Ovary (tissue), 9 donors: ENCODE data around the gene NOTCH4. TPM values are rescaled to one million over a fixed set of nuclear protein-coding genes. Genes with fewer than 3 reads are reported as not detected.
A peak's percentile ranks its signal among the peaks of the same experiment; 100 is the strongest.

ENCODE experiments used
- DNase-seq, 5 donors: peaks; one replicate each; pipeline ENCODE4 v3.0.0-alpha.2; 2019 to 2020
- H3K27ac ChIP-seq, 2 donors: fragments of 200-600 bp; one replicate each; pipeline versions ENCODE4 v1.5.1 to v1.8.0; 2019 to 2022
- H3K27me3 ChIP-seq: fragments of 200-600 bp; one replicate; pipeline ENCODE4 v1.8.0; 2022
- H3K36me3 ChIP-seq: fragments of 200-600 bp; sonication (generic); one replicate; pipeline ENCODE4 v1.5.1; 2019
- H3K4me1 ChIP-seq: one replicate; pipeline ENCODE4 v1.8.1; 2013; ENCODE audit warnings: mild to moderate bottlenecking, moderate library complexity; ENCODE audit not compliant: insufficient read depth
- H3K4me3 ChIP-seq: fragments of 200-600 bp; sonication (generic); one replicate; pipeline ENCODE4 v1.5.1; 2017
- H3K9me3 ChIP-seq, 2 donors: fragments of 200-600 bp in 1 of 2; sonication (generic) in 1 of 2; one replicate each; pipeline versions ENCODE4 v1.5.1 to v1.8.1; 2013 to 2019; ENCODE audit warnings: mild to moderate bottlenecking in 1 of 2, moderate library complexity in 1 of 2
- CTCF ChIP-seq, 3 donors: fragments of 450-650 bp in 2 of 3; fragments of 200-600 bp in 1 of 3; IDR thresholded peaks; one replicate each; pipeline versions ENCODE4 v1.5.1 to v1.8.0; 2016 to 2022; ENCODE audit warnings: antibody characterized with exemption in 3 of 3, mild to moderate bottlenecking in 1 of 3
- EP300 ChIP-seq: sonication (generic); formaldehyde crosslinking; IDR thresholded peaks from one replicate; pipeline ENCODE4 v1.6.1; 2017; ENCODE audit warnings: antibody characterized with exemption
- POLR2A ChIP-seq: fragments of 450-650 bp; IDR thresholded peaks from one replicate; pipeline ENCODE4 v1.6.1; 2017; ENCODE audit warnings: antibody characterized with exemption, mild to moderate bottlenecking, moderate library complexity
- WGBS, 3 donors: extraction: QIAGEN DNeasy Blood & Tissue Kit in 1 of 3; methylation state at CpG; one replicate each; pipeline versions ENCODE4 v1.1.5 to v1.1.7; 2013 to 2017; 5-methylcytosine and 5-hydroxymethylcytosine counted together
- intact Hi-C, 4 donors: fragments of 100-400 bp; cut with DNase I; formaldehyde crosslinking; loops; one replicate each; pipeline versions ENCODE4 v1.11.0 to v1.15.1; 2022 to 2023
- polyA plus RNA-seq, 2 donors: library from polyadenylated mRNA; stranded (reverse); fragments of 200-250 nt in 1 of 2; fragments of 350-450 nt in 1 of 2; fragmentation: Illumina TruSeq in 1 of 2; extraction: RNeasy Lipid Tissue Mini Kit (QIAGEN cat#74804) in 1 of 2; gene quantifications; one replicate each; pipeline ENCODE4 v1.2.3, GENCODE V29; 2013 to 2014
- total RNA-seq, 7 donors: library from RNA; depleted of rRNA in 2 of 7; stranded (reverse); fragments of >200 nt in 2 of 7; fragmentation: NEBNext Ultra II Directional in 3 of 7; extraction: Animal tissue kit (Norgen Biotek cat#: 25700) in 3 of 7; gene quantifications; one replicate each; pipeline versions ENCODE4 v1.1.0 to v1.2.4, GENCODE V29; 2016 to 2023
- donor health status: DM: no; HTN: no; CAD: no; lungs with moderate emphysema.
- donor health status: DM: no; HTN: no; CAD: no.
- donor health status: Bipolar disorder and iron deficiency.
- donor health status: DM: yes; HTN: yes; CAD: no.
- donor health status: DM: no; HTN: no; CAD: no.
- donor health status: DM: yes; HTN: yes; CAD: no.

The NOTCH4 gene
- total and polyA plus RNA-seq, 9 donors, result 7.2 to 21.2 (median 12.4) TPM

DNA sequence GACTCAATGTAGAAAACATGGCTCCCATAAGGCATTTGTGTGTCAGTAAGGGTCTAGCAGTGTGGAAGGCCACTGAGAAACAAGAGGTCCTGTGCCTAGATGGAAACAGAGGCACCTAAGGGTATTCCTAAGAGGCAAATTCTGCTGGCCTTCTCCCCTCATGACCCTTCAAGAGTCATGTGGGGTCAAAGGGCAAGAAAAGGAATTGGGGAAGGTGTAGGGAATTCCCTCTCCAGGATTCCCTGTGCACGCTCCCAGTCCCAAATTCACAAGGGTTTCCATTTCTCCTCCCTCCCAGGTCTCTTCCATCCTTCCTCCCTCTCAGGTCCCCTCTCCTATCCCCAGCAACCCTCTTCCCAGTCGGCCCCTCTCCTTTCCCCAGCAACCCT, 48.6 kb downstream of the NOTCH4 start:
- no peak for TF ChIP-seq CTCF (IDR thresholded peaks at IDR 0.05)
- TF ChIP-seq EP300, result no peak
- no peak for TF ChIP-seq POLR2A
- intact Hi-C loops, result no loop called here
- peak overlapping the region; percentile 70 for H3K4me3 ChIP-seq
- 5 to 13% (median 10%) methylated on average over 2 of the region's 2 CpGs for WGBS, 3 donors
- DNase-seq, result no peak
- H3K27me3 ChIP-seq, result no peaks in the 10 kb centered on the region
- no peaks in the 10 kb centered on the region for H3K36me3 ChIP-seq
- peaks cover 6% of the 10 kb centered on the region for H3K4me1 ChIP-seq
- H3K27ac ChIP-seq, result peak overlapping the region; percentile 88 to 99
- no peaks in the 10 kb centered on the region for H3K9me3 ChIP-seq

DNA sequence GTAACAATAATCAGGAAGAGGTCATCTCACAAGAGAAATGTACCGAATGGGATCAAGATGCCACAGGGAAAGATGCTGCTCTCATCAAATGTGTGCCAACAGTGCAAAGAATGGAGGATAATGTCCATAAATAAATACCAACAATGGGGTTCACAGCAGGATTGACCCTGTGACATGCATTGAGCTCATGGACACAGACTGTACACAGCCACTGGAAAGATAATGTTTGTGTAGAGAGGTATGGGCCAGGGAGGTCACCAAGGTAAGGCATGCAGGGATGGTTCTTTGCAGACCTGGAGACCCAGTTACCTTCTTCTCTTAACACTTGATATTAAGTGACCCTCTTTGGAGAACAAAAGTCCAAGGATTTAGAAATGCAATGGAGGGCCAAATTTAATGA, 49.5 kb downstream of the NOTCH4 start:
- peaks cover 5% of the 10 kb centered on the region for H3K4me1 ChIP-seq
- H3K27me3 ChIP-seq, result no peaks in the 10 kb centered on the region
- no peaks in the 10 kb centered on the region for H3K36me3 ChIP-seq
- no peak for TF ChIP-seq CTCF (IDR thresholded peaks at IDR 0.05)
- no peak for TF ChIP-seq EP300
- no peak for TF ChIP-seq POLR2A
- H3K27ac ChIP-seq, result no peak overlapping the region
- 67 to 86% (median 71%) methylated on average over 1 of the region's 1 CpG for WGBS, 3 donors
- intact Hi-C loops, result loop anchor here in 1 of 4 donors (5.0 kb wide), 1 partner anchor 57 kb away; no protein-coding TSS in a partner anchor
- H3K9me3 ChIP-seq, result no peaks in the 10 kb centered on the region
- H3K4me3 ChIP-seq, result no peak overlapping the region
- DNase-seq, result no peak

DNA sequence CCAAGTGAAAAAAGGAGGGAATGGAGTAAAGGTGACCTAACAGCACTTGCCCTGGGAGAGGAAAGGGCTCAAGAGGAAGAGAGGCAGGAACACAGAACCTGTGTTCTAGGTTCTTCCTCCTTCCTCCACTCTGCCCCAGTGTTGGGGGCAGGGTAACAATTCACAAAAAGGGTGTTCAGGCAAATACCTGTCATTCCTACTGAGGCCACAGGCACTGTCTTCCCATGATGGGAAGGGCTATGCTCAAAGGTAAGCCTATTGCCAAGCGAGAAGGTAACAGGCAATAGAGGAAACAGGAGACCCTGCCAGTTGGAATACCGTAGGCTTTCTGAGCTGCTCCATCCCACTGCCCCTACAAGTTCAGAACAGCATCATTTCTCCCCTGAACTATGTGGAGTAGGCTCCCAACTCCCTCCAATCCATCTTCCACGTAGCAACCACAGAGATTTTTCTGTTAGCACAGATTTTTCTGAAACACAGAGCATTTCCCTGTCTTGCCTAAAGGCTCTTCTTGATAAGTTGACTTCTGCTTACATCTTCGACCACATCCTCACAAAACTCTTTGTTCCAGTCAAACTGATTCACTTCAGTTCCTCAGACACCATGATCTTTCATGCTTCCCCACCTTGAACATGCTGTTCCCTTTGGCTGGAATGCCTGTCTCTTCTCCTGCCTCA, 50.7 kb downstream of the NOTCH4 start:
- DNase-seq, result no peak
- no peak overlapping the region for H3K27ac ChIP-seq
- no peaks in the 10 kb centered on the region for H3K36me3 ChIP-seq
- no peak overlapping the region for H3K4me3 ChIP-seq
- WGBS, 3 donors, result 78 to 86% (median 79%) methylated on average over 4 of the region's 4 CpGs
- peaks cover 3% of the 10 kb centered on the region for H3K4me1 ChIP-seq
- no peaks in the 10 kb centered on the region for H3K9me3 ChIP-seq
- TF ChIP-seq POLR2A (no peak), EP300 (no peak), CTCF (IDR thresholded peaks at IDR 0.05) (no peak)
- no peaks in the 10 kb centered on the region for H3K27me3 ChIP-seq
- intact Hi-C loops, result loop anchor here in 1 of 4 donors (5.0 kb wide), 1 partner anchor 56 kb away; no protein-coding TSS in a partner anchor

DNA sequence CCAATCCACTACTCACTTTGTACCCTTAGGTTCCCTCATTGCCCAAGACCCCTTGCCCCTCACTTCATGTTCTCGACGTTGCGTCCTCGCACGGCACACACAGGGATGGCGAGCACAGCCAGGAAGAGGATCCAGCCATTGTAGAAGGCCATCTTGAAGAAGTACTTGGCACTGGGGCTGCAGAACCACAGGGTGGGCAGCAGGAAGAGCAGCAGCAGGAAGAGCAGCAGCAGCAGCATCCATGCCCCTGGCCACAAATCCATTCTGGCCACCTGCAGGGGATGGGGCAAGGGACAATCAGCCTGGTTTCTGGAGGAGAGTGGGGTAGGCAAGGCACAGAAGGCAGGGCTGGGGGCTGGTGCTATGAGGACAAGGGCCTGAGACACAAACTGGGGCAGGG, 52.6 kb downstream of the NOTCH4 start:
- Histone ChIP-seq H3K36me3 (no peaks in the 10 kb centered on the region), H3K4me1 (peaks cover 1% of the 10 kb centered on the region), H3K9me3 (no peaks in the 10 kb centered on the region), H3K27me3 (no peaks in the 10 kb centered on the region), H3K27ac (no peak overlapping the region), H3K4me3 (no peak overlapping the region)
- DNase-seq, result no peak
- TF ChIP-seq CTCF (IDR thresholded peaks at IDR 0.05) (no peak), POLR2A (no peak), EP300 (no peak)
- intact Hi-C loops, result loop anchor here in 1 of 4 donors (5.0 kb wide), 1 partner anchor 54 kb away; no protein-coding TSS in a partner anchor
- 86 to 95% (median 87%) methylated on average over 6 of the region's 6 CpGs for whole genome bisulfite sequencing, 3 donors
